SK-N-SH treated with all-trans-retinoic acid at 6 μM for 48 hours (cell line): ENCODE measurements around the gene LAMA5.

ENCODE experiments used
- ATAC-seq: fragments of 200-7000 bp; cut with Tn5 transposase; 3 replicates; pipeline ENCODE4 v1.9.1; 2020; ENCODE audit warnings: mild to moderate bottlenecking, moderate library complexity
- ARNTL ChIP-seq: fragments of 450-650 bp; formaldehyde crosslinking; IDR thresholded peaks from 2 replicates; pipeline ENCODE4 v1.5.0; 2020; ENCODE audit warnings: low read depth, mild to moderate bottlenecking, moderate library complexity, borderline replicate concordance
- BACH2 ChIP-seq: fragments of 250-450 bp; sonication (Bioruptor Pico); IDR thresholded peaks from 2 replicates; pipeline ENCODE4 v1.9.0; 2021; ENCODE audit warnings: mild to moderate bottlenecking, borderline replicate concordance
- CREB5 ChIP-seq: fragments of 250-450 bp; sonication (Bioruptor Pico); IDR thresholded peaks from 2 replicates; pipeline ENCODE4 v1.5.1; 2020; ENCODE audit warnings: low read depth, mild to moderate bottlenecking, moderate library complexity
- CSRNP3 ChIP-seq: fragments of 250-450 bp; sonication (Bioruptor Pico); IDR thresholded peaks from 2 replicates; pipeline ENCODE4 v1.5.1; 2021; ENCODE audit warnings: mild to moderate bottlenecking, moderate library complexity
- ESRRG ChIP-seq: fragments of 250-450 bp; sonication (Bioruptor Pico); IDR thresholded peaks from 2 replicates; pipeline ENCODE4 v1.6.1; 2021; ENCODE audit warnings: mild to moderate bottlenecking
- GLIS3 ChIP-seq: fragments of 250-450 bp; sonication (Bioruptor Pico); IDR thresholded peaks from 2 replicates; pipeline ENCODE4 v1.5.0; 2020; ENCODE audit warnings: mild to moderate bottlenecking, moderate library complexity
- OSR1 ChIP-seq: fragments of 250-450 bp; sonication (Bioruptor Pico); IDR thresholded peaks from 2 replicates; pipeline ENCODE4 v1.8.0; 2022; ENCODE audit warnings: moderate library complexity, mild to moderate bottlenecking, inconsistent platforms
- PATZ1 ChIP-seq: fragments of 250-450 bp; sonication (Bioruptor Pico); IDR thresholded peaks from 2 replicates; pipeline ENCODE4 v1.8.0; 2020; ENCODE audit warnings: mild to moderate bottlenecking, moderate library complexity, borderline replicate concordance
- POU6F1 ChIP-seq: fragments of 250-450 bp; sonication (Bioruptor Pico); IDR thresholded peaks from 2 replicates; pipeline ENCODE4 v1.8.0; 2021; ENCODE audit warnings: low read depth, mild to moderate bottlenecking, moderate library complexity, borderline replicate concordance
- PPARA ChIP-seq: fragments of 250-450 bp; sonication (Bioruptor Pico); IDR thresholded peaks from 2 replicates; pipeline ENCODE4 v1.5.0; 2020; ENCODE audit warnings: mild to moderate bottlenecking, borderline replicate concordance
- RARB ChIP-seq: fragments of 250-450 bp; sonication (Bioruptor Pico); IDR thresholded peaks from 2 replicates; pipeline ENCODE4 v1.8.0; 2021; ENCODE audit warnings: mild to moderate bottlenecking, moderate library complexity
- SNAI2 ChIP-seq: fragments of 250-450 bp; sonication (Bioruptor Pico); IDR thresholded peaks from 2 replicates; pipeline ENCODE4 v1.5.0; 2020; ENCODE audit warnings: mild to moderate bottlenecking, moderate library complexity
- TCF4 ChIP-seq: fragments of 250-450 bp; sonication (Bioruptor Pico); IDR thresholded peaks from 2 replicates; pipeline ENCODE4 v1.8.0; 2021; ENCODE audit warnings: mild to moderate bottlenecking, moderate library complexity, borderline replicate concordance
- TOX ChIP-seq: fragments of 250-450 bp; sonication (Bioruptor Pico); IDR thresholded peaks from 2 replicates; pipeline ENCODE4 v1.8.0; 2021; ENCODE audit warnings: mild to moderate bottlenecking, moderate library complexity, borderline replicate concordance
- TSHZ2 ChIP-seq: fragments of 250-450 bp; sonication (Bioruptor Pico); IDR thresholded peaks from 2 replicates; pipeline ENCODE4 v1.5.0; 2020; ENCODE audit warnings: mild to moderate bottlenecking, moderate library complexity
- ZC3H10 ChIP-seq: fragments of 250-450 bp; sonication (Bioruptor Pico); IDR thresholded peaks from 2 replicates; pipeline ENCODE4 v1.5.1; 2021; ENCODE audit warnings: mild to moderate bottlenecking, moderate library complexity
- ZFP3 ChIP-seq: fragments of 250-450 bp; sonication (Bioruptor Pico); IDR thresholded peaks from 2 replicates; pipeline ENCODE4 v1.5.0; 2020; ENCODE audit warnings: mild to moderate bottlenecking, moderate library complexity
- ZFP30 ChIP-seq: fragments of 450-650 bp; formaldehyde crosslinking; IDR thresholded peaks from 2 replicates; pipeline ENCODE4 v1.5.0; 2022; ENCODE audit warnings: mild to moderate bottlenecking, moderate library complexity
- ZNF565 ChIP-seq: fragments of 450-650 bp; formaldehyde crosslinking; conservative IDR thresholded peaks from 2 replicates; pipeline ENCODE4 v1.5.0; 2020; ENCODE audit warnings: low read depth, mild to moderate bottlenecking, moderate library complexity
- ZNF70 ChIP-seq: fragments of 450-650 bp; formaldehyde crosslinking; IDR thresholded peaks from 2 replicates; pipeline ENCODE4 v1.5.0; 2020; ENCODE audit warnings: mild to moderate bottlenecking, moderate library complexity
- ZNF8 ChIP-seq: fragments of 450-650 bp; formaldehyde crosslinking; IDR thresholded peaks from 2 replicates; pipeline ENCODE4 v1.5.0; 2020; ENCODE audit warnings: mild to moderate bottlenecking, moderate library complexity

The LAMA5 gene

GRCh38 chr20:62293111-62293784, 73.9 kb downstream of the LAMA5 start:
- ATAC-seq: no peak
- no peak for TF ChIP-seq ZC3H10 (CRISPR knock-in tag)
- TF ChIP-seq POU6F1: no peak
- TF ChIP-seq TCF4 (CRISPR knock-in tag): no peak
- TF ChIP-seq CSRNP3 (CRISPR knock-in tag): no peak
- no peak for TF ChIP-seq ZNF565
- no peak for TF ChIP-seq ZNF8 (CRISPR knock-in tag)
- no peak for TF ChIP-seq PATZ1
- TF ChIP-seq ZNF70 (CRISPR knock-in tag): no peak
- no peak for TF ChIP-seq SNAI2 (CRISPR knock-in tag)
- no peak for TF ChIP-seq PPARA
- TF ChIP-seq GLIS3 (CRISPR knock-in tag): no peak
- no peak for TF ChIP-seq BACH2 (CRISPR knock-in tag)
- no peak for TF ChIP-seq TOX
- TF ChIP-seq ZFP30 (CRISPR knock-in tag): no peak
- TF ChIP-seq CREB5 (CRISPR knock-in tag): no peak

- no peak for ATAC-seq
- TF ChIP-seq ZC3H10 (CRISPR knock-in tag) (no peak), POU6F1 (no peak)
These were observed 75.0 kb downstream of the LAMA5 start for GRCh38 chr20:62292108-62292507.

GRCh38 chr20:62291251-62292066, 75.7 kb downstream of the LAMA5 start:
- ATAC-seq: no peak
- TF ChIP-seq PATZ1 (no peak), CSRNP3 (CRISPR knock-in tag) (no peak), ZFP3 (no peak), PPARA (no peak), TCF4 (CRISPR knock-in tag) (no peak), ARNTL (no peak), ESRRG (CRISPR knock-in tag) (no peak), ZC3H10 (CRISPR knock-in tag) (no peak), ZNF8 (CRISPR knock-in tag) (no peak), OSR1 (no peak), RARB (CRISPR knock-in tag) (no peak), TSHZ2 (CRISPR knock-in tag) (no peak)
